DMS 273 (cell line): ENCODE measurements around the gene STON2.
A peak's percentile ranks its signal among the peaks of the same experiment; 100 is the strongest.
"Not testable (repeated sequence)": the region's sequence is repeated elsewhere in the genome, so short reads cannot be mapped to it uniquely, and the experiment has no call there.

ENCODE experiments used
- DNase-seq: peaks from one replicate; lab custom pipeline; 2025; ENCODE audit not compliant: unreplicated experiment; lab: John Stamatoyannopoulos, UW

The STON2 gene

DNA sequence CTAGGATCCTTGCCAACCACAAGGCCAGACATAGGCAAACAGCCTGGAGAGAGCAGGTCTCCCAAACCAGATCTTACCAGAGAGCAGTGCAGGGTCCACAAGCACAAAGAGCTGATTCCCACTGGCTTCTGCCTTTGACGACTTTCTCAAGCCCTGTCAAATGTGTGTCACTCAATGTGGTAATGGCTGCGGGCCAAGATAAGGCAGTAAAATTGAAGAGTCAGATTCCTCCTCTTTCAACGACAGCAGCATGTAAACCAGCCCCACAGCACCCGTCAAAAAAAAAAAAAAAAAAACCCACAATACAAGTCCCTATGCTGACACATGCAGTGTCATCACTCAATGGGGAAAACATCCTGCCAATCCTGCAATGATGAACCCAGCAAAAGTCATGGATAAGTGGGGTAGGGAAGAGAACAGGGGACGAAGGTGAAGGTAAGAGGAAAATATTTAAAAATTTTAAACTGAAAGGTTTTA is at the start of gene STON2:
STON2 (minus strand) TSS at position 123 of the 477 bp plus-strand sequence. CDS start 1,942 bp downstream, outside the sequence.
- peak; percentile 70 for DNase-seq

GRCh38 chr14:81449576-81449975 is 49.5 kb upstream of the STON2 start:
- DNase-seq, result no peak

- DNase-seq, result peak; percentile 57
These were observed 49.0 kb upstream of the STON2 start for GRCh38 chr14:81449114-81449513.

DNA sequence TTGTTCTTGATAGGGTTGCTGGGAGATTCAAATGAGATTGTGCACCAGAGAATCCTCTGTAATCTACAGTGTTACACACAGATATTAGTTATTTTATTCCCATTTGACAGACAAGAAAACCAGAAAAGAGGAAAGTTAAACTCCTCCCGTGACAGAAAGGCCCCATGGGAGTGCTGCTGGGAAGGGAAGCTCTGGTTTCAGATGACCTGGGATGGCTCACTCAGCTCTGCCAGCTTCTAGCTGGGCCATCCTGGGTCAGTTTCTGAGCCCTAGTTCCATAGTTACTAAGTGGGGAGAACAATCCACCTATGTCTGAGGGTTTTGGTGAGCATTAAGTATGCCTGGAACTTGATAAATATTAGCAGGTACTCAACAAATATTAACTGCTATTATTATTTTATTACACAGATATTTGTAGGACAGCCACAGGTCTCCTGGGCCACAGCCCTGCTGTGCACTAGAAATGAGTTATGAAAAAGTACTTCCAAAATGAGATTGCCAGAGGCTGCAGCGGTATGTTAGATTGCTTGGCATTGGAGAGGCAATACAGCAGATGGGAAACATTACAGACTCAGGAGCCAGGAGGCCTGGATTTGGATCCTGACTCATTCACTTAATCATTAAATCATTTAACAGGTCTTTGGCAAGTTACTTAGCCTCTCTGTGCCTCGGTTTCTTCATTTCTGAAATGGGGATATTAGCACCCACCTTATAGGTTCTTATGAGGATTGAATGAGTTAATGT is 47.1 kb upstream of the STON2 start:
- peak; percentile 44 for DNase-seq

- DNase-seq, result no peak
These were observed 46.3 kb upstream of the STON2 start for GRCh38 chr14:81446279-81447007.

DNA sequence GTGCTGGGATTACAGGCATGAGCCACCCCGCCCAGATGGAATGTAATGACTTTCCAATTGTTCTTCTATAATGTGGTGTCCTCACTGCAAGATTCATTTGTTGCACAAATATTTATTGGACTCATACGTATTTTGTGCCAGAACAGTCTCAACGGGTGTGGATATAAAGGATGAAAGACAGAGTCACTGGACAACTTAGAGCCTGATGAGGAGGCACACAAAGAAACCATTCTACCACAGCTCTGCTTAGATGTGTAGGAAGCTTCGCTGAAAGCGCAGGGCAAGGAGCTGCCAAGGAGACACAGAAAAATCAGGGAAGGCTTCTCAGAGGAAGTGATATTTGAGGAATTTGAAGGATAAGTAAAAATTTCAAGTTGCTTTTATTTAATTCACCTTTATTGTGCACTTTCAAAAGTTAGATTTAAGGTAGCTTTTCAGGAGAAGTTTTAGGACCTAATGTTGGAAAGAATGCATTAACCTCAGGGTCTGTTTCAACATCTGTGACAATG is 41.6 kb upstream of the STON2 start:
- DNase-seq, result no peak

- DNase-seq, result no peak
These were observed 39.9 kb upstream of the STON2 start for GRCh38 chr14:81440041-81440440.

DNA sequence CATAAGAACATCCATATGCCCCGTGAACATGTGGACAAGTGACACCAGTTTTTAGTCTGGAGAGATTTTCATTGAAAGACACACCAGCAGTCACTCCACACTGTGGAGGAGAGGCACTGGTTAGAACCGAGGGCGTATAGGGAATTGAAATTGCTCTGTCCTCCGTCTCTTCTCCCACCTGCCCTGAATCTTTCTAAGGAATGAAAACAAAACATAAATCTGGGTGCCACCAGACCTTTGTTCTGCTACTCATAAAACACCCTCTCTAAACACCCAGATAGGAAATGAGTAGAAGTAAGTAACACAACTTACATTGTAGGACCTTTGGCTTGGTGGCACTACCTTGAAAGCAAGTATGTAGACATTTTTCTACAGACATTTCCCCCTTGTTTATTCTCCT is 37.1 kb upstream of the STON2 start:
- DNase-seq, result peak; percentile 38

DNA sequence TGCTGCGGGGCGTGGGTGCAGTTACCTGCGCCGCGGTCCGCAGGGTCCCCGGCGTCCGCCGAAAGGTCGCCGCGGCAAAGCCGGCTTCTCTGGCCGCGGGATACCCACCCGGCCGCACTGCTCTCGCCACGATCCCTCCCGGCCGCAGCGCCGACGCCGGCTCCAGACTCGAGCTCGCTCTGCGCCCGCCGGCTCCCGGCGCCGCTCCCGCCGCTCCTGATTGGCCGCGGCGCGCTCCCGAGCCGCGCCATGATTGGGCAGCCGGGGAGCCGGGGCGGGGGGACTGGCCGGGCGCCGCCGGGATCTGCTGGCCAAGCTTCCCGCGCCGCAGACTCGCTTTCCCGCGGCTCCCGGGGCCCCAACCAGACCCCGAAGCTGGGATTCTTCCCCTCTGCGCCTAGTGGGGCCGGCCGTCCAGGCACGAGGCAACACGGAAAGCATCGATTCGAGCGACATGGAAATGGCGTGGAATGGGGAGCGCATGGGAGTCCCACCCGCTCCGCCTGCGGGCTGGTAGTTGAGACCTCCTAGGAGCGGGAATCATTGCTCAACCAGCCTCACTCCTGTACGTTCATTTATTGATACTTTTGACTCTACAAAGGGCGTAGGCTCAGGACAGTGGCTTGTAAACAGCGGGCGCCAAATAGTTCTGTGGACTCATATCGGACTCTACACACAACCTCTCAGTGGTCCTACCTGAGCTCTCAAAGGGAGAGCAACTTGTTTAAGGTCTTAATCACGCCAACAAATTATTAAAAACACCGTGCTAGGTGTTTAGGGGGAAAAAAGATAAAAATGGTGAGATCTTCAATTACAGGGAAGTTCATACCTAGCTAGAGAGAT is 36.4 kb upstream of the STON2 start:
- peak; percentile 97 for DNase-seq

DNA sequence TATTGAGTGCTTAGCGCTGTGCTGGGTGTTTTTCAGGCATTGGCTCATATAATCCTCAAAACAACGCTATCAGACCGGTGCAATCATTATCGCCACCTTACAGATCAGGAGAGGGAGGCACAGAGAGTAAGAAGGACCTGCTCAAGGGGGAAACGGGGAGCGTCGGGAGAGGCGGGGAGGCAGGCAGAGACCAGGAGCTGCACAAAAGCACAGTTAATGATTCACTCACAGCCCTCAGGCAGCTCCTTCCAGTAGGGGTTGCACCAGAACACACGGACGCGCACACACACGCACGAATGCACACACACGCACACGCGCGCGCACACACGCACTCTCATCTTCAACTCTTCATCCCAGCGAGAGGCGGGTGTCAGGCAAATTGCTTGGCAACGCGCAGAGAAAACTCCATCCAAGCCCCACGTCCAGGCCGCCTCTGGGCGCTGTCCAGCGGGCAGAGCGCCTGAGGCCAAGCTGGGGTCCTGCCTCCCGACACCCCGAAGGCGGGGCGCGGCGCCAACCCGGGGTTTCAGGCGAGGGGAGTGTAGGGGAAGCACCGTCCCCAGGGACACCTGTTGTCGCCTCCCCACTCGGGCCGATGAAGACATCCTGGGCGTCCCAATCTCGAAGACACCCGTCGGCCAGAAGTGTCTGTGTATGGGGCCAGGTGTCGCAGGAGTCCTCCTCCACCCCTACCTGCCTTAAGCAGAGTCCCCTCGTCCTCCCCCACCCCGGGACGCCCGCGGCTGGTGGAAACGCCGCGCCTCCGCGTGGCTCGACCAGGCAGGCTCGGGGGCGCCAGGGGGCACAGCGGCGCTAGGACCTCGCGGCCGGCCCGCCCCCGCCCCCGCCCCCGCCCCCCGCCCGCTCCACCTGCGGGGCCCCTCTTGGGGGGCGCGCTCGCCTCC is 35.5 kb upstream of the STON2 start:
- DNase-seq, result peak; percentile 84

DNA sequence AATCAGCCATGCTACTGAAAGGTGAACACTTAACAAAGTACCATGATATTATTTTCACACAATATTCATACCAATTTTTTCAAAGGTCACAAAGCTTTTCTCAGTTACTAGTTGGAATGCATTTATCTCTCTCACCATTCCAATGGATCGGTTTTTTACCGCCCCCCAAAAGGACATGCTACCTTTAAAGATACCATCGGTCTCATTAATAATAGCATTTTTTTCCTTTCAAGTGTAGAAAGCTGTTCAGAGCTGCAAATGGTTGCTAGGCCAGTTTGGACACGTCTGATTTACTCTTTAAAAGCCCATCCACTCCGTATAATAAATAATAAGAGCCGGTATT is 34.9 kb upstream of the STON2 start:
- no peak for DNase-seq

DNA sequence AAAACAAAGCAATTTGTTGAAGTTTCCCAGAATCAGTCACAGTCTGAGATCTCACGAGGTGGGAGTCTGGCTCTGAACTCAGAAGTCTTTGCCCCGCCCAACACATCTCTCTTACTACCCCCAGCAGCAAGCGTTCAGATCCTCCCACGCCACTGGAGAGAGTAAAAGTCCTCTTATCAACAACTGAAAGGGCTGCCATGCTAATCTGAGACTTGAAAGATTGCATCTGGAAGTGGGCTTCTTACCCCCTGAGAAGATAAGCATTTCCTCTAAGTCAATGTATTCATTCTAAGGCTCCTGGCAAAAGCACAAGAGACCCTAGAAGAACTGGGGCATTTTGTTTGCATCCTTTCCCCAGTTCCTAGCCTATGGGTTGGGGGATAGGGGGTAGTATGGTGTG is 34.1 kb upstream of the STON2 start:
- DNase-seq, result peak; percentile 28

DNA sequence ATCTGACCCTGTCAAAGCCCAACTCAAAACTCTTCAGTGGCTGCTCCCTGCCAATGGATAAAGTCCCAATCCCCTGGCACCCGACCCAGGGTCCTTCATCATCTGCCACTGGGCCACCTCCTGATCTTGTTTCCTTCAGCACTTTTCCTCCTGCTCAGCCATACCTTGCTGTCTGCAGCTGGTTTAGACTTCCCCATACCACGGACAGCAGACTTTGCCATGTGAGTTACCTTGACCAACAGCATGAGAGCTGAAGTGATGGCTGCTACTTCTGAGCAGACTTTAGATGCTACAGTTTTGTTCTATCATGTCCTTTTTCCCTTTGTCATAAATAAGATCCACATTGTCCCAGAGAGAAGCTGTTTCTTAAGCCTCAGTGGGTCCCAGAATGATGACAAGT is 33.3 kb upstream of the STON2 start:
- DNase-seq, result peak; percentile 48

GRCh38 chr14:81432219-81432661 is 32.1 kb upstream of the STON2 start:
- peak; percentile 43 for DNase-seq

DNA sequence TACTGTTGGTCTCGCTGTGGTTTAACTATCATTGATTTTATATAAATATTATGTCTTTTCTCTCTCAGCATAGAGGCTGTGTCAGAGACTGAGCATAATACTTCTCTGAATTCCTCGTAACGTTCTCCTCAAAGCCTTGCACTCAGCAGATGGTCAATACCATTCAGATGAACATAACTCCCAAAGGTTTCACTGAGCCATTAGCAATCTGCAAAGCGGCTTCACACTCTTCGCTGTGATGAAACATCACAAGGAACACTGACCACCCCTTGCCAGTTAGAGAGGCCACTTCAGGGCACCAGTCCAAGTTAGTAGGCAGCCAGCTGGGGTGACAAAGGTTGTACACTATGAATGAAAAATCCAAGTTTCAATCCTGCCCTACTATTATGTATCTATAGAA is 30.1 kb upstream of the STON2 start:
- peak; percentile 56 for DNase-seq

DNA sequence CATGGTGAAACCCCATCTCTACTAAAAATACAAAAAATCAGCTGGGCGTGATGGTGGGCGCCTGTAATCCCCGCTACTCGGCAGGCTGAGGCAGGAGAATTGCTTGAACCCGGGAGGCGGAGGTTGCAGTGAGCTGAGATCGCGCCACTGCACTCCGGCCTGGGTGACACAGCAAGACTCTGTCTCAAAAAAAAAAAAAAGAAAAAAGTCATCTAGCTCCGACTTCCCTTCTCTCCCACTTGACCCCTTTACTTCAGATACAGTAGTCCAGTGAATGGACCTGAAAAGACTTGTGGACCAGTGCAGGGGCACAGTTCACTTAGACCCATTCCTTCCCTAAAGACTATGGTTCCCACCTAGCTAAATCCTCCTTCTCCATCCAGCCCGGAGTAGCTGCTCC is 29.6 kb upstream of the STON2 start:
- not testable (repeated sequence) for DNase-seq

GRCh38 chr14:81429028-81429427 is 28.9 kb upstream of the STON2 start:
- DNase-seq, result no peak

DNA sequence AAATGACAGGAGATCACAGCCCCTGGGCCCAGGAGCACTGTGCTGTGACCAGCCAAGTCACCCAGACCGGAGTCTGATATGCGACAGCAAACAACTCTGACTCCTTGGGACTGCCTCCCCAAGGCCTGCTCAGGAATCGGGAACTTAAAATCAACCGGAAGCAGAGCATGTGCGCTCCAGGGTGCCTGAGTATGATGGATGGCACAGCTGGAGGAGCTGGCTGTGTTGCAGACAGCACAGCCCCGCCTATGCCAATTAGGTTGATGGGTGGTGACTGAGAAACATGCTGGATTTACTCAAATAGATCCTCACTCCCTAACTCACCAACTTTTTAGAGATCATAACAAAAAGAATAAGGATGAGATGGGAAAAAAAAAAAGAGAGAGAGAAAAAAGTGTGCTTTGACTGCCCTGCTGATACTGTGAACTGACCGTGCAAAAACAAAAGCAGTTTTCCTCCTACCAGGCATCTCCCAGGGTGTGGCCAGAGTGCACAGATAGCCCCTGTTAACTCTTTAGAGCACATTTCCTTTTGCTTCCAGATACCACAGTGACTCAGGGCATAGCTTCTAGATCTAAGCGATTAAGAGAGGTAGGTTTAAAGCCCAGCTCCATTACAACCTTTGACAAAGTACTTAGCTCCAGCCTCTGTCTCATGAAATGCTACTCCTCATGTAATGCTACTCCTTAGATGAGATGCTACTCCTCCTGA is 27.4 kb upstream of the STON2 start:
- DNase-seq, result peak; percentile 67

- DNase-seq, result no peak
These were observed 23.4 kb upstream of the STON2 start for GRCh38 chr14:81423504-81423903.
